Stimulated activated CD8-positive, alpha-beta memory T cell treated with anti-CD3 and anti-CD28 coated beads, Interleukin-15, amount 100 ng/mL, for 4 hours (primary cell): Measurements from ENCODE around the gene ZNF331.

Experiments
- DNase-seq, 2 donors: peaks; one replicate each; pipeline ENCODE4 v3.0.0-alpha.2; 2020; ENCODE audit warnings: low read depth in 2 of 2

ZNF331 gene

GRCh38 chr19:53626976-53627375 is 89.0 kb downstream of the ZNF331 start:
- DNase-seq, result no peak
